B cell (primary cell): ENCODE data around the gene ZNF521. TPM values are rescaled to one million over a fixed set of nuclear protein-coding genes. Genes with fewer than 3 reads are reported as not detected.

Experiments
- ATAC-seq: fragments of 200-7000 bp; cut with Tn5 transposase; one replicate; pipeline ENCODE4 v1.10.0; 2021; ENCODE audit warnings: low read depth, mild to moderate bottlenecking, moderate number of reproducible peaks, moderate library complexity
- CTCF ChIA-PET: fragments of 350-600 bp; sonication (Branson Sonifier 250); formaldehyde crosslinking; loops from one replicate; lab custom pipeline; 2021; ENCODE audit warnings: antibody characterized with exemption, inconsistent platforms; lab: Charles Lee
- POLR2A ChIA-PET: fragments of 350-600 bp; sonication (Branson Sonifier 250); formaldehyde crosslinking; loops from one replicate; lab custom pipeline; 2021; ENCODE audit warnings: antibody characterized with exemption; lab: Charles Lee
- DNase-seq: peaks from one replicate; pipeline ENCODE4 v3.0.0; 2013
- H2AFZ ChIP-seq: 2 replicates; pipeline ENCODE4 v1.6.1; 2012; ENCODE audit warnings: mild to moderate bottlenecking, low read depth, low read length; ENCODE audit not compliant: insufficient read depth, poor library complexity, severe bottlenecking
- H3K27ac ChIP-seq, 2 donors: 1 replicate in 1 of 2; 2 replicates in 1 of 2; pipeline ENCODE4 v1.5.1; 2012 to 2013; ENCODE audit warnings: low read length in 2 of 2, mild to moderate bottlenecking in 2 of 2, moderate library complexity in 1 of 2
- H3K27me3 ChIP-seq, 4 experiments: fragments of 200-600 bp in 1 of 4; sonication (generic) in 1 of 4; replicated peaks in 1 of 4; 1 replicate in 2 of 4; 2 replicates in 2 of 4; pipeline versions ENCODE4 v1.6.1 to v1.7.0; 2013 to 2016; ENCODE audit warnings: low read length in 3 of 4, mild to moderate bottlenecking in 2 of 4, mixed read lengths in 1 of 4, moderate library complexity in 1 of 4; ENCODE audit not compliant: insufficient read depth in 4 of 4, control insufficient read depth in 3 of 4; ENCODE audit errors: control extremely low read depth in 1 of 4
- H3K36me3 ChIP-seq, 2 experiments: replicated peaks in 1 of 2; 1 replicate in 1 of 2; 2 replicates in 1 of 2; pipeline versions ENCODE4 v1.6.1 to v1.7.1; 2013; ENCODE audit warnings: low read length in 1 of 2; ENCODE audit not compliant: insufficient read depth in 2 of 2, control insufficient read depth in 1 of 2; ENCODE audit errors: control extremely low read depth in 1 of 2, extremely low read depth in 1 of 2
- H3K4me1 ChIP-seq, 2 donors: fragments of 200-600 bp in 1 of 2; sonication (generic) in 1 of 2; 1 replicate in 1 of 2; 2 replicates in 1 of 2; pipeline versions ENCODE4 v1.5.1 to v1.6.1; 2013 to 2017; ENCODE audit warnings: low read length in 2 of 2; ENCODE audit not compliant: control insufficient read depth in 2 of 2, insufficient read depth in 2 of 2
- H3K4me2 ChIP-seq: replicated peaks from 2 replicates; pipeline ENCODE3; 2012; ENCODE audit warnings: mild to moderate bottlenecking, low read depth, low read length; ENCODE audit not compliant: poor library complexity, severe bottlenecking
- H3K4me3 ChIP-seq, 5 experiments: fragments of 200-600 bp in 1 of 5; sonication (generic) in 1 of 5; 1 replicate in 3 of 5; 2 replicates in 2 of 5; pipeline versions ENCODE4 v1.5.1 to v1.7.0; 2011 to 2016; ENCODE audit warnings: low read length in 4 of 5, mild to moderate bottlenecking in 4 of 5, low read depth in 2 of 5, control low read depth in 1 of 5, moderate library complexity in 1 of 5; ENCODE audit not compliant: insufficient read depth in 1 of 5; ENCODE audit errors: control extremely low read depth in 1 of 5, extremely low read depth in 1 of 5
- H3K79me2 ChIP-seq: fragments of 200-600 bp; sonication (generic); one replicate; pipeline ENCODE4 v1.6.0; 2016; ENCODE audit warnings: low read length; ENCODE audit not compliant: control insufficient read depth, insufficient read depth
- H3K9ac ChIP-seq: fragments of 200-600 bp; sonication (generic); 2 replicates; pipeline ENCODE4 v1.6.1; 2017; ENCODE audit warnings: mild to moderate bottlenecking, low read length, moderate library complexity
- H3K9me3 ChIP-seq, 3 donors: one replicate each; pipeline versions ENCODE4 v1.6.1 to v1.7.1; 2013; ENCODE audit warnings: low read length in 2 of 3; ENCODE audit not compliant: control insufficient read depth in 2 of 3, insufficient read depth in 1 of 3; ENCODE audit errors: control extremely low read depth in 1 of 3
- H4K20me1 ChIP-seq: 2 replicates; pipeline ENCODE4 v1.6.0; 2012; ENCODE audit warnings: mild to moderate bottlenecking, low read length; ENCODE audit not compliant: insufficient read depth, control insufficient read depth, poor library complexity, severe bottlenecking
- H3K27ac Mint-ChIP-seq: one replicate; pipeline ENCODE4 v1.8.0; 2021; ENCODE audit warnings: mixed read lengths
- H3K27me3 Mint-ChIP-seq: one replicate; pipeline ENCODE4 v1.8.0; 2021; ENCODE audit warnings: mixed read lengths
- H3K4me1 Mint-ChIP-seq: one replicate; pipeline ENCODE4 v1.8.0; 2021; ENCODE audit warnings: mixed read lengths
- H3K4me3 Mint-ChIP-seq: one replicate; pipeline ENCODE4 v1.8.0; 2021; ENCODE audit warnings: mixed read lengths
- H3K9me3 Mint-ChIP-seq: one replicate; pipeline ENCODE4 v1.8.0; 2022; ENCODE audit warnings: mixed read lengths; ENCODE audit not compliant: insufficient read depth
- EZH2 ChIP-seq: IDR thresholded peaks from 2 replicates; pipeline ENCODE4 v1.6.1; 2012; ENCODE audit warnings: borderline replicate concordance, low read depth, mild to moderate bottlenecking, moderate library complexity, low read length; ENCODE audit not compliant: insufficient read depth, poor library complexity, severe bottlenecking
- WGBS: methylation state at CpG from one replicate; pipeline ENCODE4 v1.1.5; 2013; ENCODE audit warnings: missing lambda C conversion rate; ENCODE audit not compliant: insufficient coverage; 5-methylcytosine and 5-hydroxymethylcytosine counted together
- intact Hi-C: fragments of 100-400 bp; cut with micrococcal nuclease; formaldehyde crosslinking; loops from one replicate; pipeline ENCODE4 v1.10.0; 2022
- polyA plus RNA-seq: library from polyadenylated mRNA; depleted of rRNA; stranded (reverse); fragments of >200 nt; gene quantifications from 2 replicates; pipeline ENCODE4 v1.2.3, GENCODE V29; 2012
- total RNA-seq, 2 donors: library from RNA; stranded (reverse); fragments of 120-200 nt in 1 of 2; gene quantifications; 1 replicate in 1 of 2; 2 replicates in 1 of 2; pipeline versions ENCODE4 v1.2.3 to v1.2.4, GENCODE V29; 2013 to 2022
- TF ChIP-seq, protein P1 (sequence below): fragments of 200-600 bp; IDR thresholded peaks from one replicate; pipeline ENCODE4 v1.8.0; 2022; ENCODE audit warnings: antibody characterized with exemption, mild to moderate bottlenecking

The ZNF521 gene
- total and polyA plus RNA-seq, 2 donors (not counting 1 experiment from before 2014, with no cell fraction given), result 0.04 to 9.0 TPM

DNA sequence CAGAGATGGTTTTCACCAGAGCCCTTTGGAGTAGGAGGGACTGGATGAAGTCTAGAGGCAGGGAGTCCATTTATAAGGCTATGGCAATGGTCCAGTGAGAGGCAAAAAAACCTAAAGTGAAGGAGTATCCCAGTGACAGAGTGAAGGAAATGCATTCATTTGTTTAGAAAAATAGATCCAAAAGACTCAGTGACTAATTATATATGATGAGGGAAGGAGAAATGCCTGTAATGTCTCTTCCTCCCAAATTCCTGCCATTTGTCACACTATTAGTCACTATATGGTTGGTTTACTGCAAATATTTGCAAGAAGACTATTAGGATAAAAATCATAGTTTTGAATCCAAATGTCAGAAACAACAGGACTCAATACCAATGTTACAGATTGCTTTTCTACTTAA, 104.2 kb downstream of the ZNF521 start:
- no peak overlapping the region for H3K27ac ChIP-seq
- DNase-seq (no peak), ATAC-seq (no peak)
- H3K79me2 ChIP-seq, result no peaks in the 10 kb centered on the region
- no peaks in the 10 kb centered on the region for H4K20me1 ChIP-seq
- H3K4me3 Mint-ChIP-seq, result no peak overlapping the region
- H3K9ac ChIP-seq, result no peak overlapping the region
- no peak overlapping the region for H3K4me2 ChIP-seq
- H2AFZ ChIP-seq, result no peak overlapping the region
- no peak overlapping the region for H3K27ac Mint-ChIP-seq
- peaks cover 3% of the 10 kb centered on the region for H3K27me3 Mint-ChIP-seq
- no peak overlapping the region for H3K4me3 ChIP-seq
- no peaks in the 10 kb centered on the region for H3K36me3 ChIP-seq
- no peak for TF ChIP-seq EZH2
- TF ChIP-seq, protein P1, sequence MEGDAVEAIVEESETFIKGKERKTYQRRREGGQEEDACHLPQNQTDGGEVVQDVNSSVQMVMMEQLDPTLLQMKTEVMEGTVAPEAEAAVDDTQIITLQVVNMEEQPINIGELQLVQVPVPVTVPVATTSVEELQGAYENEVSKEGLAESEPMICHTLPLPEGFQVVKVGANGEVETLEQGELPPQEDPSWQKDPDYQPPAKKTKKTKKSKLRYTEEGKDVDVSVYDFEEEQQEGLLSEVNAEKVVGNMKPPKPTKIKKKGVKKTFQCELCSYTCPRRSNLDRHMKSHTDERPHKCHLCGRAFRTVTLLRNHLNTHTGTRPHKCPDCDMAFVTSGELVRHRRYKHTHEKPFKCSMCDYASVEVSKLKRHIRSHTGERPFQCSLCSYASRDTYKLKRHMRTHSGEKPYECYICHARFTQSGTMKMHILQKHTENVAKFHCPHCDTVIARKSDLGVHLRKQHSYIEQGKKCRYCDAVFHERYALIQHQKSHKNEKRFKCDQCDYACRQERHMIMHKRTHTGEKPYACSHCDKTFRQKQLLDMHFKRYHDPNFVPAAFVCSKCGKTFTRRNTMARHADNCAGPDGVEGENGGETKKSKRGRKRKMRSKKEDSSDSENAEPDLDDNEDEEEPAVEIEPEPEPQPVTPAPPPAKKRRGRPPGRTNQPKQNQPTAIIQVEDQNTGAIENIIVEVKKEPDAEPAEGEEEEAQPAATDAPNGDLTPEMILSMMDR, result no peak
- POLR2A ChIA-PET, result no interaction called here
- no peaks in the 10 kb centered on the region for H3K9me3 ChIP-seq
- no peaks in the 10 kb centered on the region for H3K4me1 ChIP-seq
- H3K4me1 Mint-ChIP-seq, result no peaks in the 10 kb centered on the region
- no peaks in the 10 kb centered on the region for H3K9me3 Mint-ChIP-seq
- H3K27me3 ChIP-seq, result no peaks in the 10 kb centered on the region
- intact Hi-C loops, result no loop called here
- CTCF ChIA-PET, result no interaction called here

DNA sequence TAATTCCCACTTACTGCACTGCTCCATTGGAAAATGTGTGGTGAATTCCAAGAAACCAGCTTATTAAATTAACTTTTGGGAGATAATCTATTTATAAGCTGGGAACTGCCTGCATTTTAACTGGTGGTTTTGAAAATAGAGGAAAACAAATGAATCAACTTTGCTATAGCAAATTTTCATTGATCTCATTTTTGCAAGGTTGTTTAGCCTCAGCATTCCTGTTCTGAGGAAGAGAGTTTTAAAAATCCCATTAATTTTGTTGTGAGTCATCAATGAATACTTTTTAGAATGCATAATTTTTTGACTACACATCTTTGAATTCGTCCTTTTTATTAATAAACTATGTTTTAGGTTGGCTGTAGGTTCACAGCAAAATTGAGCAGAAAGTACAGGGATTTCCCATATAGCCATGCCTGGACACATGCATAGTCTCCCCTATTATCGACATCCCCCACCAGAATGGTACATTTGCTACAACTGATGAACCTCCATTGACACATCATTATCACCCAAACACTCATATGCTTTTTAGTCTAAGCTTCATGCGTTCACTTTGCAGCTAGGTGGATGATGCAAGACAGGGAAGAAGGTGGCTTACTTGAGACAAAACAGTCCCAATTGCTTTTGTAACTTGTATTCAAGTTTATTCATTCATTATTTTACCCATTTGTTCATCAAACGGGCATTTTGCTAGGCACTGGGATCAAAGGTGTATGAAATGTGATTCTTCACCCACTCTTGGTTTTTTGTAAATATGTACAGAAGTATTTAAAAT, 106.9 kb downstream of the ZNF521 start:
- Mint-ChIP-seq H3K9me3 (no peaks in the 10 kb centered on the region), H3K27me3 (no peaks in the 10 kb centered on the region), H3K4me1 (no peaks in the 10 kb centered on the region), H3K27ac (no peak overlapping the region), H3K4me3 (no peak overlapping the region)
- H3K4me1 ChIP-seq, result no peaks in the 10 kb centered on the region
- no peak overlapping the region for H3K9ac ChIP-seq
- no peak overlapping the region for H3K4me2 ChIP-seq
- ChIA-PET POLR2A (no interaction called here), CTCF (interaction anchor here (0.5 kb wide), 1 partner anchor 881 kb away, joined by 3 read pairs; no protein-coding TSS in a partner anchor)
- H3K27ac ChIP-seq, result no peak overlapping the region
- intact Hi-C loops, result no loop called here
- no peaks in the 10 kb centered on the region for H3K79me2 ChIP-seq
- TF ChIP-seq, protein P1, result no peak
- TF ChIP-seq EZH2, result no peak
- no peaks in the 10 kb centered on the region for H3K27me3 ChIP-seq
- DNase-seq, result no peak
- no peak overlapping the region for H2AFZ ChIP-seq
- no CpG with 5 or more reads among the region's 4 CpGs for WGBS
- H3K4me3 ChIP-seq, result no peak overlapping the region
- ATAC-seq, result no peak
- H4K20me1 ChIP-seq, result no peaks in the 10 kb centered on the region
- no peaks in the 10 kb centered on the region for H3K9me3 ChIP-seq
- no peaks in the 10 kb centered on the region for H3K36me3 ChIP-seq
